ENCODE measurements around the gene MED10. TPM values are rescaled to one million over a fixed set of nuclear protein-coding genes. Genes with fewer than 3 reads are reported as not detected.

Gene MED10
- 34.0 TPM for total RNA-seq (2021; ENCODE audit: unreplicated experiment)
- polyA plus RNA-seq (2012; ENCODE audit: insufficient read length): 48.9 TPM
- Bru-seq, nascent RNA: percentile 95 among the genes with signal in this experiment
- BruChase-seq, experiment 1, labeled RNA remaining after a 2-hour chase: percentile 87 among the genes with signal in this experiment
- BruChase-seq, experiment 2, labeled RNA remaining after a 6-hour chase: percentile 85 among the genes with signal in this experiment
- long read RNA-seq, transcript MED10-201 (4 exons, 1,141 nt): major isoform, 56 of 67 reads
- long read RNA-seq, partial matches to known transcripts: 2 of 67 reads
- long read RNA-seq, other reads (novel, unspliced or antisense): 7 of 67 reads

- peak within 1 kb of the TSS; percentile 96 for H3K27ac ChIP-seq (ENCODE audit: low read length)
- in situ Hi-C loops (cut with HindIII; ENCODE audit: low pct_unique_long_range_greater_than_20kb, low sequenced_read_pairs) (no loop called here), intact Hi-C loops (cut with micrococcal nuclease; ENCODE audit: unreplicated experiment) (loop anchor here (10.0 kb wide), 1 partner anchor 197 kb away; no protein-coding TSS in a partner anchor)
- peak; percentile 100 for ATAC-seq
- peak; percentile 71 for DNase-seq (ENCODE audit: low read depth, low spot score)
- peaks cover 10% of the 10 kb centered on the region for H3K4me1 ChIP-seq (ENCODE audit: control insufficient read depth, insufficient read depth, low read length)
- no TSS peak for BruUV-seq (replicated peaks)
- no peaks in the 10 kb centered on the region for H3K9me3 ChIP-seq (ENCODE audit: control insufficient read depth, insufficient read depth, low read depth, low read length)
- H3K4me3 ChIP-seq (ENCODE audit: low read depth in 2 of 2, low read length in 2 of 2): peak within 1 kb of the TSS; percentile 100
- ChIA-PET POLR2A (interaction anchor here (0.6 kb wide), 1 partner anchor 8 kb away, joined by 7 read pairs; no protein-coding TSS in a partner anchor), CTCF (interaction anchor here (0.8 kb wide), 1 partner anchor 107 kb away, joined by 4 read pairs; no protein-coding TSS in a partner anchor)
- no peaks in the 10 kb centered on the region for H3K27me3 ChIP-seq (ENCODE audit: control insufficient read depth, insufficient read depth, low read length)
- TF ChIP-seq SIN3A (IDR thresholded peaks at IDR 0.05; ENCODE audit: borderline replicate concordance, insufficient read depth, low read depth, low read length): peak; percentile 87; the same call in 1 of the 2 replicates
- TF ChIP-seq TCF7L2 (IDR thresholded peaks at IDR 0.05; ENCODE audit: low read depth, low read length): no peak
- TF ChIP-seq POLR2AphosphoS5 (IDR thresholded peaks at IDR 0.05; ENCODE audit: low read depth, low read length): peak; percentile 93
- 0 out of 4 replicates have a peak, but pooled peaks of 1 of the 2 experiments have one; percentile 25 for TF ChIP-seq REST (IDR thresholded peaks at IDR 0.05; ENCODE audit: insufficient read depth in 1 of 2, low read depth in 2 of 2, low read length in 1 of 2)
- peaks cover 39% of the 10 kb centered on the region for H3K36me3 ChIP-seq (ENCODE audit: control insufficient read depth, insufficient read depth, low read length)
These were observed at the start of gene MED10 for GRCh38 chr5:6377905-6378765. MED10 (minus strand) TSS chr5:6378547; CDS start chr5:6378483, 64 bp downstream.

GRCh38 chr5:6427694-6428093 is 49.3 kb upstream of the MED10 start:
- Histone ChIP-seq H3K27me3 (ENCODE audit: control insufficient read depth, insufficient read depth, low read length) (0 out of 2 replicates have a peak, but pooled peaks cover under 1% of the 10 kb centered on the region), H3K36me3 (ENCODE audit: control insufficient read depth, insufficient read depth, low read length) (no peaks in the 10 kb centered on the region), H3K4me1 (ENCODE audit: control insufficient read depth, insufficient read depth, low read length) (no peaks in the 10 kb centered on the region), H3K9me3 (ENCODE audit: control insufficient read depth, insufficient read depth, low read depth, low read length) (no peaks in the 10 kb centered on the region), H3K27ac (ENCODE audit: low read length) (no peak overlapping the region), H3K4me3 (ENCODE audit: low read depth in 2 of 2, low read length in 2 of 2) (no peak overlapping the region)
- in situ Hi-C loops (cut with HindIII; ENCODE audit: low pct_unique_long_range_greater_than_20kb, low sequenced_read_pairs): no loop called here
- ATAC-seq (no peak), DNase-seq (ENCODE audit: low read depth, low spot score) (no peak)
- no TSS peak for BruUV-seq (replicated peaks)
- POLR2A ChIA-PET: no interaction called here
- TF ChIP-seq SIN3A (IDR thresholded peaks at IDR 0.05; ENCODE audit: borderline replicate concordance, insufficient read depth, low read depth, low read length) (no peak), POLR2AphosphoS5 (IDR thresholded peaks at IDR 0.05; ENCODE audit: low read depth, low read length) (no peak), TCF7L2 (IDR thresholded peaks at IDR 0.05; ENCODE audit: low read depth, low read length) (no peak), REST (IDR thresholded peaks at IDR 0.05; ENCODE audit: insufficient read depth in 1 of 2, low read depth in 2 of 2, low read length in 1 of 2) (no peak), CTCF (IDR thresholded peaks at IDR 0.05) (no peak)
- intact Hi-C loops (cut with micrococcal nuclease; ENCODE audit: unreplicated experiment): no loop called here
- CTCF ChIA-PET: no interaction called here
